GM19395 (cell line): ENCODE results near the gene CLCA2.

Experiments used
- ATAC-seq: cut with Tn5 transposase; IDR thresholded peaks from one replicate; pipeline ENCODE4 v1.9.1; 2021; ENCODE audit warnings: mild to moderate bottlenecking, moderate library complexity; ENCODE audit not compliant: unreplicated experiment

Gene CLCA2

GRCh38 chr1:86429122-86429725 lies 5.3 kb downstream of the CLCA2 start:
- ATAC-seq = no peak

- no peak for ATAC-seq
Measured at GRCh38 chr1:86429835-86430234, 5.9 kb downstream of the CLCA2 start.

GRCh38 chr1:86430376-86430775 lies 6.4 kb downstream of the CLCA2 start:
- ATAC-seq = no peak

GRCh38 chr1:86434059-86434458 lies 10.1 kb downstream of the CLCA2 start:
- ATAC-seq = no peak

GRCh38 chr1:86435327-86435726 lies 11.4 kb downstream of the CLCA2 start:
- no peak for ATAC-seq

- no peak for ATAC-seq
Measured at GRCh38 chr1:86436041-86436440, 12.1 kb downstream of the CLCA2 start.

GRCh38 chr1:86441581-86441980 lies 17.6 kb downstream of the CLCA2 start:
- ATAC-seq = no peak

GRCh38 chr1:86441997-86442396 lies 18.0 kb downstream of the CLCA2 start:
- ATAC-seq = no peak

- no peak for ATAC-seq
Measured at GRCh38 chr1:86445919-86446318, 21.9 kb downstream of the CLCA2 start.

- no peak for ATAC-seq
Measured at GRCh38 chr1:86447198-86447790, 23.3 kb downstream of the CLCA2 start.

GRCh38 chr1:86448670-86449069 lies 24.7 kb downstream of the CLCA2 start:
- ATAC-seq = no peak

- ATAC-seq = no peak
Measured at GRCh38 chr1:86449103-86449502, 25.1 kb downstream of the CLCA2 start.

GRCh38 chr1:86450847-86451246 lies 26.9 kb downstream of the CLCA2 start:
- no peak for ATAC-seq

GRCh38 chr1:86453664-86454063 lies 29.7 kb downstream of the CLCA2 start:
- ATAC-seq = no peak

GRCh38 chr1:86455073-86455472 lies 31.1 kb downstream of the CLCA2 start:
- ATAC-seq = no peak

GRCh38 chr1:86460998-86461397 lies 37.0 kb downstream of the CLCA2 start:
- ATAC-seq = no peak

GRCh38 chr1:86461482-86461881 lies 37.5 kb downstream of the CLCA2 start:
- ATAC-seq = no peak

- no peak for ATAC-seq
Measured at GRCh38 chr1:86464819-86465218, 40.8 kb downstream of the CLCA2 start.

- ATAC-seq = no peak
Measured at GRCh38 chr1:86466109-86466844, 42.3 kb downstream of the CLCA2 start.

GRCh38 chr1:86466986-86467385 lies 43.0 kb downstream of the CLCA2 start:
- no peak for ATAC-seq

- no peak for ATAC-seq
Measured at GRCh38 chr1:86468501-86468977, 44.6 kb downstream of the CLCA2 start, which contains the start of gene CLCA1. TSS of gene CLCA1 (plus strand) at chr1:86468927. CDS start at chr1:86468972, 45 bp downstream.

- ATAC-seq = no peak
Measured at GRCh38 chr1:86470859-86471258, 46.9 kb downstream of the CLCA2 start.
